Measurements from ENCODE around the gene MSANTD1.

GRCh38 chr4:3290476-3290875 is 41.5 kb downstream of the MSANTD1 start:
- TF ChIP-seq CTCF (IDR thresholded peaks at IDR 0.05; ENCODE audit: extremely low read depth in 1 of 2, insufficient read depth in 1 of 2, low read depth in 1 of 2, low read length in 2 of 2) (no peak), EZH2 (IDR thresholded peaks at IDR 0.05; ENCODE audit: borderline replicate concordance, low read depth, low read length, severe bottlenecking) (no peak), MAX (IDR thresholded peaks at IDR 0.05; ENCODE audit: insufficient read depth, insufficient read length) (no peak), POLR2A (IDR thresholded peaks at IDR 0.05; ENCODE audit: low read depth, low read length) (no peak)
